ENCODE measurements around the gene BCAS2.

Gene BCAS2

DNA sequence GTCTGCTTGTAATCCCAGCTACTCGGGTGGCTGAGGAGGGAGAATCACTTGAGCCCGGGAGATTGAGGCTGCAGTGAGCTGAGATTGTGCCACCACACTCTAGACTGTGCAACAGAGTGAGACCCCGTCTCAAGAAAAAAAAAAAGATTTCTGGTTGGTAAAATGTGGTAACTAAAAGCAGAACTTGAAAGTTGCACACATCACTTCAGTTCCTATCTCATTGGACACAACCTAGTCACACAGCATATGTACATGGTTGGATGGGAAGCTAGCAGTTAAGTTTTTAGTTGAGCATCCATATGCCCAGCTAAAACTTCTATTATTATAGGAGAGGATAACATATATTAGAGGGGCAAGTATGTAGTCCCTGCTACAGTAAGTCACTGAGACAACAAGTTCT lies 22.1 kb downstream of the BCAS2 start:
- DNase-seq (ENCODE audit: low read depth in 2 of 2), result no peak

GRCh38 chr1:114558544-114558943 lies 22.9 kb downstream of the BCAS2 start:
- no peak for DNase-seq (ENCODE audit: low read depth in 2 of 2)

DNA sequence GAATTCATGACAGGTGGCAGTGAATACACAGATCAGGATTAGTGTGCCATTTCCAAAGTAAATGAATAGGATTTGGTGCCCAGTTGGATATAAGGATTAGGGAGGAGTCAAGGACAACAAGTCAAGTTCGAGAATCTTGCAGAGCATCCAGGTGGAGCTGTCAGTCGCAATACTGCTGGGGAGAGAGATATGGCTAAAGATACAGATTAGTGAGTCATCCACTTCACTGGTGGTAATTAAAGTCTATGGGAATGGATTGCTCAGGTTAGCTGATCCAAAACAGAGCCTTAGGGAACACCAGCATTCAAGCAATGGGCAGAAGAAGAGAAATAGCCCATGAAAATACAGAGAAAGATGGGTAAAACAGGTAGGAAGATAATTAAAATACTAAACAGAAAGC lies 26.8 kb downstream of the BCAS2 start:
- no peak for DNase-seq (ENCODE audit: low read depth in 2 of 2)

GRCh38 chr1:114552106-114552639 lies 29.2 kb downstream of the BCAS2 start:
- DNase-seq (ENCODE audit: low read depth in 2 of 2), result no peak

- no peak for DNase-seq (ENCODE audit: low read depth in 2 of 2)
Observed at GRCh38 chr1:114551400-114551799, 30.0 kb downstream of the BCAS2 start.

GRCh38 chr1:114550336-114550735 lies 31.1 kb downstream of the BCAS2 start:
- no peak for DNase-seq (ENCODE audit: low read depth in 2 of 2)

DNA sequence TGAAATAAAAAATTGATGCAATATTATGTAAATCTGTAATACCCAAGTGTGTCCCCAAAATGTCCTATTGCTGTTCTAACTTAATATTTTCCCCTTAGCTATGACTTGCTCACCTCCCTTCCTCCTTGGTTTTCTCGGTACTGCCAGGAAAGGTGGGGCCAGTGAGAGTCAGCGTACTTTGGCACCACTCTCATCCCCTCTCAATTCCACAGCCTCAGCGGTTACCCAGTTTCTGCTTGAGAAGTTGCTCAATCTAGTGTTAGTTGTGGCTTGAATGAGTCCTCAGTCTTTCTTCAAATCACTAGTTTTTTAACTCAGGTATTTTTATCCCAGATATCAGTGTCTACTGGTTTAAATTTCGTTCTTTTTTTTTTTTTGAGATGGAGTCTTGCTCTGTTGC lies 32.3 kb downstream of the BCAS2 start:
- DNase-seq (ENCODE audit: low read depth in 2 of 2), result no peak

- DNase-seq (ENCODE audit: low read depth in 2 of 2), result no peak
Observed at GRCh38 chr1:114547076-114547475, 34.3 kb downstream of the BCAS2 start.

DNA sequence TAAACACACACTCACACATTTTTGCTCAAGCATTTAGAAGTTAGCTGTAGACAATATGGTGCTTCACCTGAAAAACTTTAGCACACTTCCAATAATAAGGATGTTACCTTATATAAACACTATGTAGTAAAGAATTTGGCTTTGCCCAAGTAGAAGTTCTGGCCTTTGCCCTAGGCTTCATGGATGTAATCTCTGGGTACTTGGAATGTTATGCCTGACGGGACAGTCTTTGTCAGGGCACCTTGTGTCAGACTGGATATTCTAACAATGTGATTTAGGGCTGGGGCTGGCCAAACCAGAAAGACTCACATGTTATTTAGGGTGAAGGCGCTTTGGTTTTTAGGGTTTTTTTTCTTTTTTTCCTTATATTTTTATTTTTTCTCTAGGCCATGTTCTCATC lies 35.6 kb downstream of the BCAS2 start:
- no peak for DNase-seq (ENCODE audit: low read depth in 2 of 2)

- DNase-seq (ENCODE audit: low read depth in 2 of 2), result no peak
Observed at GRCh38 chr1:114545315-114545714, 36.1 kb downstream of the BCAS2 start.

- DNase-seq (ENCODE audit: low read depth in 2 of 2), result no peak
Observed at GRCh38 chr1:114540821-114541220, 40.6 kb downstream of the BCAS2 start.

DNA sequence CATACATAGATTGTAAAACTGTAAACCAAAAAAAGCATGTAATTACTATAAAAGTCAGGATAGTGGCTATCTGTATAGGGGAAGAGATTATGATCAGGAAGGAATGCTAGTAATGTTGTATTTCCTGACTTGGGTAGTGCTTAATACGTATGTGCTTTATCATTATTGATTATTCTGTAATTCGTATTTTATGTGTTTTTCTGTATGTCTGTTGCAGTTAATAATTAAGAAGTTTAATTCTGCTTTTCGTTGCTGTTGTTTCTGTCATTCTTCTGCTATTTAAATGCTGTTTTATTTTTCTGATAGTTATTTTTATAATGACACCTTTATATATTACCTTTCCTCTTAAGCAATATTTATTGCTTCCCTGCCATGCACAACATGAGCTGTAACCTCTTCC lies 41.1 kb downstream of the BCAS2 start:
- DNase-seq (ENCODE audit: low read depth in 2 of 2), result no peak

GRCh38 chr1:114536043-114536442 lies 45.4 kb downstream of the BCAS2 start:
- no peak for DNase-seq (ENCODE audit: low read depth in 2 of 2)

- DNase-seq (ENCODE audit: low read depth in 2 of 2), result no peak
Observed at GRCh38 chr1:114535401-114535800, 46.0 kb downstream of the BCAS2 start.

GRCh38 chr1:114531094-114531493 lies 50.3 kb downstream of the BCAS2 start:
- DNase-seq (ENCODE audit: low read depth in 2 of 2), result no peak

- DNase-seq (ENCODE audit: low read depth in 2 of 2), result no peak
Observed at GRCh38 chr1:114530224-114530623, 51.2 kb downstream of the BCAS2 start.

- no peak for DNase-seq (ENCODE audit: low read depth in 2 of 2)
Observed at GRCh38 chr1:114524944-114525343, 56.5 kb downstream of the BCAS2 start.

- no peak for DNase-seq (ENCODE audit: low read depth in 2 of 2)
Observed at GRCh38 chr1:114522264-114522575, 59.2 kb downstream of the BCAS2 start.

DNA sequence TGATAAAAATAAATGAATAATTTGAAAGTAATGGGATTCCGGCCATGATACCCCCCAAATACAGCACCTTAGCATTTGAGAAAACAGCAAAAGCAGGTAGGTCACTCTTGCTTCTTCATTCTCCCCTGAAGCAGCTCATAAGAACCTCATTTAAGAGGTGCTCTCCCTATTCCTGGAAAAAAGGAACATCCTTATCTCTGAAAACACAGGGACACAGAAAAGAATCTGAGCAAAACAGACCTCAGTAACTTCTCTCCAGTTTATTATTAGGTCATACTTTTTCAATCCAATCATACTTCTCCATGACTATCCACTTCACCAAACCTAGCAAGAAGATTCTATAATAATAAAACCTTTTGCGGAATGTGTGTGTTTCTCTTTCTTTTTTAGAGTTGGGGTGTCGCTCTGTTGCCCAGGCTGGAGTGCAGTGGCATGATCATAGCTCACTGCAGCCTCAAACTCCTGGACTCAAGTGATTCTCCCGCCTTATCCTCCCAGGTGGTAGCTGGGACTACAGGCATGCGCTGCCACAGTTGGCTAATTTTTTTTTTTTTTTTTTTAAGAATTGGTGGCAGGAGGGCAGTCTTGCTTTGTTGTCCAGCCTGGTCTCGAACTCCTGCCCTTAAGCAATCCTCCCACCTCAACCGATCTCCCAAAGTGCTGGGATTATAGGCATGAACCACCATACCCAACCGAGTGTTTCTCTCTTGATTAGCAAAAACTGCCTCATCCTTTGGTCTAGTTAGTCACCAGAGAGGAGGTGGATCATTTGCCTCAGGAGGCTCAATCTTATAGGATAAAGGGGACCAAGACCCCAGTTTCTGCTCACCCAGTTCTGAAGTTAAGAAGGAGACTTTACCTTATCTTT lies 59.8 kb downstream of the BCAS2 start:
- DNase-seq (ENCODE audit: low read depth in 2 of 2), result no peak
